ENCODE results near the gene UBXN6. TPM values are rescaled to one million over a fixed set of nuclear protein-coding genes. Genes with fewer than 3 reads are reported as not detected.

UBXN6 gene
- total and polyA plus RNA-seq, 2 experiments from 2014 or later: 19.1 to 21.6 TPM

DNA sequence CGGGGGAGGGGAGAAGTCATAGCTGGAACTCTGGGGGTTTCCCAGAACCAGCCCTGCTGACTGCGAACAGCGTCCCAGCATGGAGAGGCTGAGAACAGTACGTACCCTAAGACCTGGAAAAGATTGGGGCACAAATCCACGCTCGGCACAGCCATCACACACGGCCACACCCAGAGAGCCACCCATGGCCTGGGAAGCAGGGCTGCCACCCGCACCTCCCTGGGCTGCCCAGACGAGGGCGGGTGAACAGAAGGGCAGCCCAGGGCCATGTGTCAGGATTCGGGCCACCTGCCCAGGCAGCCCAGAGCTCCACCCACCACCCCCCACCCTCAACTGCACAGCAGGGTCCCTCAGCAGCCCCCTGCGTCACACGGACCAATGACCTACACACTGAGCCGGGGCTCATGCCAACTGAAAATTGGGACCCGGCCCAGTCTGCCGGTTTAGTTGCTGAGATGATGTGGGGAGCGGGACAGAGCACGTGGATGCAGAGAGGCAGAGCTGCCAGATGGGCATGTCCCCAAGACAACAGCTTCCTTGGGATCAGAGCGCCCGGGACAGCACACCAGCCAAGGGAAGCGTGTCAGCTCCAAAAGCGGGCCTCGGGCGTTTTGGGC lies 8.5 kb downstream of the UBXN6 start:
- Histone ChIP-seq H3K4me3 (no peak overlapping the region), H3F3A (replicated peaks; ENCODE audit: low read depth) (peaks cover 17% of the 10 kb centered on the region; the same call in 1 of the 2 replicates), H4K20me1 (replicated peaks; ENCODE audit: insufficient read depth) (peaks cover 6% of the 10 kb centered on the region), H3K27ac (ENCODE audit: low read depth) (no peak overlapping the region), H3K79me2 (replicated peaks; ENCODE audit: insufficient read depth) (no peaks in the 10 kb centered on the region), H2AFZ (no peak overlapping the region), H3K4me1 (ENCODE audit: insufficient read depth) (no peaks in the 10 kb centered on the region), H3K9me2 (ENCODE audit: insufficient read depth) (no peaks in the 10 kb centered on the region), H3K4me2 (no peak overlapping the region), H3K36me3 (ENCODE audit: insufficient read depth) (no peaks in the 10 kb centered on the region), H3K27me3 (ENCODE audit: insufficient read depth) (no peaks in the 10 kb centered on the region)
- H3K4me3 Mint-ChIP-seq: no peak overlapping the region
- DNase-seq (ENCODE audit: low spot score) (no peak), ATAC-seq (peak; percentile 24)
- no peaks in the 10 kb centered on the region; the same call in 1 of the 3 replicates for H3K9me3 Mint-ChIP-seq
- H3K27me3 Mint-ChIP-seq (ENCODE audit: insufficient read depth, low read depth, poor library complexity): peaks cover 43% of the 10 kb centered on the region
- peaks cover 7% of the 10 kb centered on the region; the same call in 2 of the 3 replicates for H3K4me1 Mint-ChIP-seq
- TF ChIP-seq NANOG (IDR thresholded peaks at IDR 0.05; ENCODE audit: borderline replicate concordance): no peak
- TF ChIP-seq POLR2AphosphoS5 (IDR thresholded peaks at IDR 0.05; ENCODE audit: low read depth): no peak; the same call in none of the 2 replicates
- TF ChIP-seq, protein P1, sequence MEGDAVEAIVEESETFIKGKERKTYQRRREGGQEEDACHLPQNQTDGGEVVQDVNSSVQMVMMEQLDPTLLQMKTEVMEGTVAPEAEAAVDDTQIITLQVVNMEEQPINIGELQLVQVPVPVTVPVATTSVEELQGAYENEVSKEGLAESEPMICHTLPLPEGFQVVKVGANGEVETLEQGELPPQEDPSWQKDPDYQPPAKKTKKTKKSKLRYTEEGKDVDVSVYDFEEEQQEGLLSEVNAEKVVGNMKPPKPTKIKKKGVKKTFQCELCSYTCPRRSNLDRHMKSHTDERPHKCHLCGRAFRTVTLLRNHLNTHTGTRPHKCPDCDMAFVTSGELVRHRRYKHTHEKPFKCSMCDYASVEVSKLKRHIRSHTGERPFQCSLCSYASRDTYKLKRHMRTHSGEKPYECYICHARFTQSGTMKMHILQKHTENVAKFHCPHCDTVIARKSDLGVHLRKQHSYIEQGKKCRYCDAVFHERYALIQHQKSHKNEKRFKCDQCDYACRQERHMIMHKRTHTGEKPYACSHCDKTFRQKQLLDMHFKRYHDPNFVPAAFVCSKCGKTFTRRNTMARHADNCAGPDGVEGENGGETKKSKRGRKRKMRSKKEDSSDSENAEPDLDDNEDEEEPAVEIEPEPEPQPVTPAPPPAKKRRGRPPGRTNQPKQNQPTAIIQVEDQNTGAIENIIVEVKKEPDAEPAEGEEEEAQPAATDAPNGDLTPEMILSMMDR (conservative IDR thresholded peaks at IDR 0.05; ENCODE audit: low read depth in 2 of 2): peak; percentile 22 to 28; a peak in 2 of 4 replicates
- no peak overlapping the region for H3K27ac Mint-ChIP-seq
- H3K36me3 Mint-ChIP-seq (ENCODE audit: low read depth): peaks cover 44% of the 10 kb centered on the region

DNA sequence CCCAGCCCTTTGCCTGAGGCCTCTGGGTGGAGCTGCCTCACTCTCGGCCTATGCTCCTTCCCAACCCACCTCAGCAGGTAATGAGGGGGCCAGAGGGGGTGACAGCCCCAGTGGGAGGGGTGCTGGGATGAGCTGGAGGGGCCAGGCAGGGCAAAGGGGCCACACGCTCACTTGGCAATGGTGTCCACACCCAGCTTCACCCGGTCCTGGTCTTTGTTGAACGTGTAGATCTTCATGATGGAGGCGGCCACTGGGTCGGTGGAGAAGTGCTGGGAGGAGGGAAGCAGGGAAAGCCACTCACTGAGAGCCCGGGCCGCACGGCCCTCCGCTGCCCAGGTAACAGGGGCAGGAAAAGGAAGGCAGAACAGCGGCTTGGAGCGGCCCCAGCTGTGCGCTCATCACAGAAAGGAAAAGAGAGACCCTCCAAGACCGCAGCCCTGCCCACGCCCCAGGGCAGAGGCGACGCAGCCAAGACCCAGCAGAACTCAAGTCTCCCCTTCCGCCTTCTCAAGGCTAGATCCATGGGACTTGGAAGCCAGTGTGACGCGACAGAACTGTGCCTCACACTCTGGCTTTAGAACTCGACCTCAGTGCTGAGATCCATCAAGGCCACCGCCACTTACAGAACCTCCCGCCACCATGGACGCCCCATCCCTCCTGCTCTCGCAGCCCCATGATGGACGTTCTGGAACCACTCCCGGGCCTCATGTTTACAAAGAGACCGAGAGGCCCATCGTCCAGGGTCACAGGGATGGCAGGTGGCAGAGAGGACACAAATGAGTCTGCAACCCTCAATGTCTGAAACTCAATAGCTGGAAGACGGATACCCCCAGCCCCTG lies 9.2 kb downstream of the UBXN6 start:
- H3K9me3 Mint-ChIP-seq: no peaks in the 10 kb centered on the region; the same call in 1 of the 3 replicates

More for the DNA sequence above, 9.2 kb downstream of the UBXN6 start:
- H3K4me1 Mint-ChIP-seq: peaks cover 7% of the 10 kb centered on the region; the same call in 2 of the 3 replicates
- peaks cover 47% of the 10 kb centered on the region for H3K27me3 Mint-ChIP-seq (ENCODE audit: insufficient read depth, low read depth, poor library complexity)
- TF ChIP-seq, protein P2, sequence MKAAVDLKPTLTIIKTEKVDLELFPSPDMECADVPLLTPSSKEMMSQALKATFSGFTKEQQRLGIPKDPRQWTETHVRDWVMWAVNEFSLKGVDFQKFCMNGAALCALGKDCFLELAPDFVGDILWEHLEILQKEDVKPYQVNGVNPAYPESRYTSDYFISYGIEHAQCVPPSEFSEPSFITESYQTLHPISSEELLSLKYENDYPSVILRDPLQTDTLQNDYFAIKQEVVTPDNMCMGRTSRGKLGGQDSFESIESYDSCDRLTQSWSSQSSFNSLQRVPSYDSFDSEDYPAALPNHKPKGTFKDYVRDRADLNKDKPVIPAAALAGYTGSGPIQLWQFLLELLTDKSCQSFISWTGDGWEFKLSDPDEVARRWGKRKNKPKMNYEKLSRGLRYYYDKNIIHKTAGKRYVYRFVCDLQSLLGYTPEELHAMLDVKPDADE (IDR thresholded peaks at IDR 0.05): no peak
- TF ChIP-seq EZH2 (IDR thresholded peaks at IDR 0.05; ENCODE audit: low read depth, unreplicated experiment) (no peak), STAT1 (IDR thresholded peaks at IDR 0.05; ENCODE audit: unreplicated experiment) (no peak), ZNF114 (CRISPR knock-in tag; IDR thresholded peaks at IDR 0.05) (no peak), ZNF331 (CRISPR knock-in tag; IDR thresholded peaks at IDR 0.05; ENCODE audit: low read depth) (no peak), NANOG (IDR thresholded peaks at IDR 0.05; ENCODE audit: borderline replicate concordance) (no peak), JUNB (IDR thresholded peaks at IDR 0.05; ENCODE audit: unreplicated experiment) (no peak), EZH2phosphoT487 (IDR thresholded peaks at IDR 0.05; ENCODE audit: unreplicated experiment) (no peak)
- TF ChIP-seq, protein P3, sequence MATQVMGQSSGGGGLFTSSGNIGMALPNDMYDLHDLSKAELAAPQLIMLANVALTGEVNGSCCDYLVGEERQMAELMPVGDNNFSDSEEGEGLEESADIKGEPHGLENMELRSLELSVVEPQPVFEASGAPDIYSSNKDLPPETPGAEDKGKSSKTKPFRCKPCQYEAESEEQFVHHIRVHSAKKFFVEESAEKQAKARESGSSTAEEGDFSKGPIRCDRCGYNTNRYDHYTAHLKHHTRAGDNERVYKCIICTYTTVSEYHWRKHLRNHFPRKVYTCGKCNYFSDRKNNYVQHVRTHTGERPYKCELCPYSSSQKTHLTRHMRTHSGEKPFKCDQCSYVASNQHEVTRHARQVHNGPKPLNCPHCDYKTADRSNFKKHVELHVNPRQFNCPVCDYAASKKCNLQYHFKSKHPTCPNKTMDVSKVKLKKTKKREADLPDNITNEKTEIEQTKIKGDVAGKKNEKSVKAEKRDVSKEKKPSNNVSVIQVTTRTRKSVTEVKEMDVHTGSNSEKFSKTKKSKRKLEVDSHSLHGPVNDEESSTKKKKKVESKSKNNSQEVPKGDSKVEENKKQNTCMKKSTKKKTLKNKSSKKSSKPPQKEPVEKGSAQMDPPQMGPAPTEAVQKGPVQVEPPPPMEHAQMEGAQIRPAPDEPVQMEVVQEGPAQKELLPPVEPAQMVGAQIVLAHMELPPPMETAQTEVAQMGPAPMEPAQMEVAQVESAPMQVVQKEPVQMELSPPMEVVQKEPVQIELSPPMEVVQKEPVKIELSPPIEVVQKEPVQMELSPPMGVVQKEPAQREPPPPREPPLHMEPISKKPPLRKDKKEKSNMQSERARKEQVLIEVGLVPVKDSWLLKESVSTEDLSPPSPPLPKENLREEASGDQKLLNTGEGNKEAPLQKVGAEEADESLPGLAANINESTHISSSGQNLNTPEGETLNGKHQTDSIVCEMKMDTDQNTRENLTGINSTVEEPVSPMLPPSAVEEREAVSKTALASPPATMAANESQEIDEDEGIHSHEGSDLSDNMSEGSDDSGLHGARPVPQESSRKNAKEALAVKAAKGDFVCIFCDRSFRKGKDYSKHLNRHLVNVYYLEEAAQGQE (IDR thresholded peaks at IDR 0.05; ENCODE audit: unreplicated experiment): no peak
- Histone ChIP-seq H3F3A (replicated peaks; ENCODE audit: low read depth) (peaks cover 21% of the 10 kb centered on the region; the same call in 1 of the 2 replicates), H3K9me2 (ENCODE audit: insufficient read depth) (no peaks in the 10 kb centered on the region), H3K4me1 (ENCODE audit: insufficient read depth) (no peaks in the 10 kb centered on the region), H4K20me1 (replicated peaks; ENCODE audit: insufficient read depth) (peaks cover 9% of the 10 kb centered on the region), H3K4me3 (no peak overlapping the region), H3K4me2 (no peak overlapping the region), H3K27me3 (ENCODE audit: insufficient read depth) (no peaks in the 10 kb centered on the region), H3K36me3 (ENCODE audit: insufficient read depth) (no peaks in the 10 kb centered on the region), H3K79me2 (replicated peaks; ENCODE audit: insufficient read depth) (no peaks in the 10 kb centered on the region), H3K27ac (ENCODE audit: low read depth) (no peak overlapping the region), H2AFZ (no peak overlapping the region)
- no peak overlapping the region; the same call in 2 of the 3 replicates for H3K4me3 Mint-ChIP-seq
- DNase-seq (ENCODE audit: low spot score): no peak
- no peak overlapping the region for H3K27ac Mint-ChIP-seq
- peaks cover 47% of the 10 kb centered on the region for H3K36me3 Mint-ChIP-seq (ENCODE audit: low read depth)
- ATAC-seq: no peak
